GM19328 (cell line): Measurements from ENCODE around the gene GID8.
A peak's percentile ranks its signal among the peaks of the same experiment; 100 is the strongest.

Experiments used
- ATAC-seq: cut with Tn5 transposase; IDR thresholded peaks from one replicate; pipeline ENCODE4 v1.9.1; 2021; ENCODE audit warnings: mild to moderate bottlenecking, moderate library complexity; ENCODE audit not compliant: unreplicated experiment

GID8 gene

DNA sequence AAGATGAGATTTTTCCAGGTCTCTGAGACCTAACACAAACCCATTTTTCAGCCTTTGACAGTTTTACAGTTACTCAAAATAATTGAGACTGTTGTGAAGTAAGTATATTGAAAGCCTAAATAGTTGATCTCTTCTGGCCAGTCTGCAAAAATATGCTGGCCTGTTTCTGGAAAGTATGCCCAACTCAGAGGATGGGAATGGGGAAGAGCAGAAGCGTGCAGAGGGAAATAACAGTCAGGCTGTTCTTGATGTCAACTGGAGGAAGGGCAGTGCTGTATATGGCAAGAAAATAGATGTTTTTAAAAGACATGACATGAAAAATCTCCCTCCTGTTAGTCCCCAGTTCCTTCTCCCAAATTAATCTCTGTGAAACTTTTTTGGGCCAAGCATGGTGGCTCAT, 3.8 kb downstream of the GID8 start:
- no peak for ATAC-seq

DNA sequence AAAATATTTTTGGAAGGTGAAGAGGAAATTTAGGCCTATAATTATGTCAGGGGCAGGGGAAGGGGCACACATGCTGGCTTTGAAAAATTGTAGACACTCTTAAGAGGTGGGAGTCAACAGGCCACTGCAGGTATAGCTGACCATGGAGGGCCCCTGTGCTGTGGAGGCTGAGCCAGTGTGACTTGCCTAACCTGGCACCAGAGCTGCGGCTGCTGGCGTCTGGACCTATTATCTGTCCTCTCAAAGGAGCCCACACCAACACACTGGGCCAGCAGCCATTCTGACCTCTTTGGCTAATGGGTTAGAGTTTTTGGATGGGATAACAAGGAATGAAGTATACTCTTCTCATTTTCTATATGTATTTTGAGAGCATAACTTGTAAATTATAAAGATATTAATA, 4.5 kb downstream of the GID8 start:
- ATAC-seq = no peak

DNA sequence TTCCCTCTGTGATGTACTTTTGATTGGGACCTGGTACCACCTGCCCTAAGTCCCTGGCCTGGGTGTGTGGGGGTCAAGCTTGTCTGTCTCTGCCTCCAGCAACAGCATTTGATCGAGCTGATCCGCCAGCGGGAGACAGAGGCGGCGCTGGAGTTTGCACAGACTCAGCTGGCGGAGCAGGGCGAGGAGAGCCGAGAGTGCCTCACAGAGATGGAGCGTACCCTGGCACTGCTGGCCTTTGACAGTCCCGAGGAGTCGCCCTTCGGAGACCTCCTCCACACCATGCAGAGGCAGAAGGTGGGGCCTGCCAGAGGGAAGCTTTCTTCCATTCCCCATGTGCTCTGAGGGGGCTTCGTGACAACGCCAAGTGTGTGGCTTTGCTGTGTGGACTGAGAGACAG, 5.4 kb downstream of the GID8 start:
- ATAC-seq = no peak

DNA sequence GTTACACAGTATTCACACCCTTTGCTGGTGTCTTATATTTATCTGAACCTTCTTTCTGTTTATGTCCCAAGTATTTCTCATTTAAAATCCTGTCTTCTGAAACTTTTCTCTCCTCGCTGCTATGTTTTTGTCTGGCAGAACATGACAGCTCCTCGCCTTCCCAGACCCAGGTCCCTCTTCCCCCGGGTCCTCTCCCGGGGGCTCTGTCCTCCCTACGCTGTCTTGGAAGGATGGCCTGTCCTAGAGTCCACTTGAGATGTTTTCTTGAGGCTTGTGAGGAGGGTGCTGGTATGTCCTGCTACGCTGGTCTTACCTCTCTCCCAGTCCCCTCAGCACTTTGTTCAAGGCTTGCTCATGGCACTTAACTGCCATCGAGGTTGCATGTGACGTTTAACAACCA, 6.2 kb downstream of the GID8 start:
- no peak for ATAC-seq

DNA sequence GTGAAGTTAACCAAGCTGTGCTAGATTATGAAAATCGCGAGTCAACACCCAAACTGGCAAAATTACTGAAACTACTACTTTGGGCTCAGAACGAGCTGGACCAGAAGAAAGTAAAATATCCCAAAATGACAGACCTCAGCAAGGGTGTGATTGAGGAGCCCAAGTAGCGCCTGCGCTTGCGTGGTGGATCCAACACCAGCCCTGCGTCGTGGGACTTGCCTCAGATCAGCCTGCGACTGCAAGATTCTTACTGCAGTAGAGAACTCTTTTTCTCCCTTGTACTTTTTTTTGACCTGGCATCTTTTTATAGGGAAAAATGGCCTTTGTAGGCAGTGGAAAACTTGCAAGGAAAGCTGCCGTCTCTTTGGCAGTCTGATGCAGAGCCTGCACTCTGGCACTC, 6.8 kb downstream of the GID8 start:
- ATAC-seq = no peak

GRCh38 chr20:62945771-62946339, 7.9 kb downstream of the GID8 start:
- no peak for ATAC-seq

DNA sequence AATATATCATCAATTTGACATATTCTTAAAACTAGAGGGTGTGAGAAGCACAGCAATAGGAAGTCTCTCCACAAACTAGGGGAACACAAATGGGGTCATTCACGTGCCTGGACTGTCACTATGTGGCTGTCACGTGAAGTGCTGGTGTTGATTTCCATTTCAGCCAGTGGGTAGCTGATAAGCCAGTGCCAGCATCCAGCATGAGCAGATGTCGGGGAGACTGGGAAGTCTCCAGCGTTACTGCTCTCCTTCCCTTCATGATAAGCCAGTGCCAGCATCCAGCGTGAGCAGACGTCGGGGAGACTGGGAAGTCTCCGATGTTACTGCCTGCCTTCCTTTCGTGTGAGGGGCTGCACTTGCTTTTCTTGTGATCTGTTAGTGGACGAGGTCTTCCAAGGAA, 9.0 kb downstream of the GID8 start:
- ATAC-seq = no peak

GRCh38 chr20:62947532-62948300, 9.8 kb downstream of the GID8 start:
- no peak for ATAC-seq

- no peak for ATAC-seq
Measured at GRCh38 chr20:62949153-62949821, 11.3 kb downstream of the GID8 start.

- ATAC-seq = no peak
Measured at GRCh38 chr20:62949962-62950361, 12.0 kb downstream of the GID8 start.

DNA sequence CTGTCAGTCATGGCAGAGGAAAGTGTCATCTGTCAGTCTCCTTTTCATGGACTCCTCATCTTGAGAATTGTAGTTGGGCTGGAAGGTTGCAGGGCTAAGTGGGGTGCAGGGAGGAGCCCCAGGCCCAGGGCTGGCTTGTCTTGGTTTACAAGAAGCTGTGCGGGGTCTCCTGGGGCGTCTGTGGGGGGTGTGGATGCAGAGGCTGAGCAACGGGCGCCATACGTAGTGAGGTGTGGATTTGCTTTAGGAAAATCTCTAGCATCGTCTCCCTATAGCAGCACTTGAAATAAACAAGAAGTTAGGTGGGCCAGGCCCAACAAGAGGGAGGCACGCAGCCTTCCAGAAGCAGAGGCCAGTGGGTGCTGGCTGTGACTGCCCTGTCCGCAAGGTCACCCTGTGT, 12.8 kb downstream of the GID8 start:
- ATAC-seq = no peak

GRCh38 chr20:62951143-62951895, 13.4 kb downstream of the GID8 start:
- no peak for ATAC-seq

DNA sequence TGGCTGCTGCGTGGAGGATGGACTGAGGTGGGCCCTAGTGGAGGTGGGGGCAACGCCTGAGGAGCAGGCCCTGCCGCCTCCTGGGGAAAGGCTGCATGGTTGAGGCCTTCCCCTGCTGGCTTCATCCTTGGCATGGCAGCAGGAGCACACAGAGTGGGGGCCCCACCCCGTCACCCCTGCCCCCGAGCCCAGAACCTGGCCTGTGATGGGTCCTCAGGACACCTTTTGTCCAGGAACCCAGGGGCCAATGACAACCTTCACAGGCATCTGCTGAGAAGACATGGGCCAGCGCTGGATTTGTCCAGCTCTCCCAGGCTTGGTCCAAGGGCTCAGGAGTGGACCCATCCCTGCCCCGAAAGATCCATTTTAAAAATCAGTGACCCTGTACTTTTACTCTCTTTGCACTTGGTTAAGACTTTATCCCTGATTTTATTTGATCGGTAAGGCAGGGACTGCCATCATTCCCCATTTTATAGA, 14.0 kb downstream of the GID8 start:
- ATAC-seq = no peak

- ATAC-seq = peak; percentile 39
Measured at GRCh38 chr20:62952373-62952967, 14.5 kb downstream of the GID8 start, which contains the start of gene SLC17A9. Gene SLC17A9, plus strand, starts transcription at chr20:62952709. Its CDS starts 122 bp downstream, at chr20:62952831.

DNA sequence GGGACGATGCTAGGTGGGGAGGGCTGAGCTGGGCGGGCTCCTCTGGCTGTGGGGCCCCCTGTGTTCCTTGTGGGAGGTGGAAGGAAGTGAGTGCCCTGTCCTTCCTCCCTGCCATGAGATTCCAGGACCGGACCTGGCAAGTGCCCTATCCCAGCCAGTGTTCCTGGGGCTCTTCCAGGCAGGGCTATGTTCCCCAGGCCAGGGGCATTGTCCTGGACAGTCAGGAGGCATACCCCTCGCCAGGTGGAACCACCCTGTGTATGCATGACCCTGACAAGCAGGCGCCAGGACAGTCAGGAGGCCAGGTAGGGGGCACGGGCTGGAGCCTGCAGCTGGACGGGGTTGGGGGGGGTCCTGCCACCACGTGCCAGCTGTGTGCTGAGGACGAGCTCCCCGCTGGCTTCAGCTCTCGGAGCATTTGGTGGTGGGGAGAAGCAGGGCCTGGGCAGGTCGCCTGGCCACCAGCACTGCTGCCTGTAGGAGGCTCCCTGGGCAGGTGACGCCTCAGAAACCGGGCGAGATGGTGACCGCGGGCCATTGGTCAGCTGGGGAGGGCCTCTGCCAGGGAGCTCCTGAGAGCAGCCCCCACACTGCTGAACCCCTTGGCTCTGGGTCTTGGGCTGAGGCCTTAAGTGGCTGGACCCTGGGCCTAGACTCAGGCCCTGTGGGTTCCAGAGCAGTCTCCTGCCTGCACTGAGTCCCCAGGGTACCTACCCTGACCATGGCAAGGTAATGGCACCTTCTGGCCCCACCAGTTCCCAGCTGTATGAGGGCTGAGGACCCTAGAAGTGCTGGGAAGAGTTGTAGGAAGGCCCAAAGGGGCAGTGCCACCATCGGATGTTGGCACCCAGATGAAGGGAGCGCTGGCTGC, 15.3 kb downstream of the GID8 start:
- ATAC-seq = no peak

DNA sequence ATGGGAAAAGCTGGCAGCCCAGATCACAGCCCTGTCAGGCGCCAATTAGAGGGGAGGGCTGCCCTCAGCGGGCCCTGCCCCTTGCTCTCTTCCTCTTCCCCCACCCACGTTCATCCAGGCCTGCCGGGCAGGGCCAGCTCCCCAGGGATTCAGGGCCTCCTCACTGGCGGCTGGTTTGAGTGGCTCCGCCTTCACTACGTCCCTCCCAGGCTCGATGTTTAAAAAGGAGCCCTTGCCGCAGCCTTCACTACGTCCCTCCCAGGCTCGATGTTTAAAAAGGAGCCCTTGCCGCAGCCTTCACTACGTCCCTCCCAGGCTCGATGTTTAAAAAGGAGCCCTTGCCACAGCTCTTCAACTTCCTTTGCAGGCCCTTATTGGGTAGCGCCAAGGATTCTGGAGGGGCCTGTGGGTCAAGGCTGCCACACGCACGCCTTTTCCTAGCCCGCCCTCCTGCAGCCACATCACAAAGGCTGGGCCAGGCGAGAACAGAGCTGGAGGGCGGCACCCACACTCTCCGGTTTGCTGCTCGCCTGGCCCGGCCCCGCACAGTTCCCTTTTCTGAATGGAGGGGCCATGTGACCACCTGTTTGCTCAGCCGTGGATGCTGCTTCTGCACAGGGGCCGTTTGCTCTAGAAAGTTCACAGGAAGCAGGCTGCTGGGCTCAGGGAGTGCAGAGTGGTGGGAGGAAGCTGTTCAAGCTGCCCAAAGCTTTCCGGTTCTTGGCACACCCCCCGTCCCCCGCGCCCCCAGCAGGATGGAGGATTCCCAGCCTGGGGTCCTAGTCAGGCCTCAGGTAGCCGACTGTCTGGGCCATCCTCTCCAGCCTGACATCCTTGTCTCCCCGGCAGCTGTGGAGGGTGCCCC, 16.1 kb downstream of the GID8 start:
- ATAC-seq = peak; percentile 72

DNA sequence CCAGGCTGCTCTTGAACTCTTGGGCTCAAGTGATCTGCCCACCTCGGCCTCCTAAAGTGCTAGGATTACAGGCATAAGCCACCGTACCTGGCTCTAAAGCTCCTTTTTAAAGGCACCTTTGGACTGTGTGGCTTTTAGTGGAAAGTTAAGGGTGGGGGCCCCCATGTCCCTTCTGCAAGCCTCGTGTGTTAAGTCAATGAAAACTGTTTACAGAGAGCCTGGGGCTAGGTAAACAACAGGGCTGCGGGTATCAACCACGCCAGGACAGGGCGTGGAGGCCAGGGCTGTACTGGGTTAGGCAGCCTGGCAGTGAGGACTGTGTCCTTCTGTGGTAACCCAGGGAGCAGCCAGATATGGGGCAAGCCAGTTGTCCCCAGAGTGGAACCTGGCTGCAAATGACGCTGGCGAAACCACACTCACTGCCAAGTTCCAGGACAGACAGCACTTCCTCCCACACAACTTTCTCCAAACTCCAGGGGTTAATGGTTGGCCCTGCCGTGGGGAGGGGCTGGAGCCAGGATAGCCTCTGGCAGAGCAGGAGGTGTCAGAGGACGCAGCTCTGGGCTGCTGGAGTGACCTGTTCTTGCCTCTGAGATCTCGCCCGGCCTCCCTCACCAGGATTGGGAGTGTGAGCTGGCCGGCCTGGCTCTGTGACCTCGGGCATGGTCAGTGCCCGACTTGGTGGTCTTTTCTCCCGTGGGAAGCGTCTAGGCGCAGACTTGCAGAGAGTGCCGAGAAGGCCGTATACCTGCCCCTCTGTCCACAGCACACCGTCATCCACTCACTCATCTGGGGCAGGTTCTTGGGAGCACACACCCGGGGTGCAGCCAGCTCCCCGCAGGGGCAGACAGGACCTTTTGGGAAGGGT, 17.8 kb downstream of the GID8 start:
- ATAC-seq = no peak
